Measurements from ENCODE around the gene MED22. TPM values are rescaled to one million over a fixed set of nuclear protein-coding genes. Genes with fewer than 3 reads are reported as not detected.

Gene MED22
- total RNA-seq, 1 donor from 2014 or later = 32.9 TPM

DNA sequence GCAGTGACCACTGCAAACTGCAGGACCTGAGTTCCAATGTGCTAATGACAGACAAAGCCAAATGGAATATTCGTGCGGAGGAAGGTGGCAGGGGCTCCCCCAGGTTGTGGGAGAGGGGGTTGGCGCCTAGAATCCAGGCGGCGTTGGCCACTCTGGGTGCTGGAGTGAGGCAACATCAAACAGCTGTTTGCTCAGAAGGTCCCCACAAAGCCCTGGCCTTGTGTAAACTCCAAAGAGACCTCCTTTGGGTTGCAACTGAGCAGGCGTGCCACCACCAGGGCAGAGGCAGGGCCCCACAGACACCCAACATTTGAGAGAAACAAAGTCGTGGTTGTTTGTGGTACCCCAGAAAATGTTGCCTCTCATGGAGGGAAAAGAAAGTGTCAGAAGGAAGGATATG, 42.8 kb upstream of the MED22 start:
- Histone ChIP-seq H3K9me3 (no peaks in the 10 kb centered on the region), H3K27ac (no peak overlapping the region), H3K36me3 (no peaks in the 10 kb centered on the region), H3K4me3 (no peak overlapping the region), H3K4me1 (no peaks in the 10 kb centered on the region), H3K27me3 (no peaks in the 10 kb centered on the region)
- DNase-seq (ENCODE audit: extremely low spot score in 2 of 2) = no peak
- TF ChIP-seq POLR2AphosphoS5 (IDR thresholded peaks at IDR 0.05; ENCODE audit: insufficient read depth in 1 of 2, low read depth in 1 of 2) = no peak
- TF ChIP-seq, protein P1, sequence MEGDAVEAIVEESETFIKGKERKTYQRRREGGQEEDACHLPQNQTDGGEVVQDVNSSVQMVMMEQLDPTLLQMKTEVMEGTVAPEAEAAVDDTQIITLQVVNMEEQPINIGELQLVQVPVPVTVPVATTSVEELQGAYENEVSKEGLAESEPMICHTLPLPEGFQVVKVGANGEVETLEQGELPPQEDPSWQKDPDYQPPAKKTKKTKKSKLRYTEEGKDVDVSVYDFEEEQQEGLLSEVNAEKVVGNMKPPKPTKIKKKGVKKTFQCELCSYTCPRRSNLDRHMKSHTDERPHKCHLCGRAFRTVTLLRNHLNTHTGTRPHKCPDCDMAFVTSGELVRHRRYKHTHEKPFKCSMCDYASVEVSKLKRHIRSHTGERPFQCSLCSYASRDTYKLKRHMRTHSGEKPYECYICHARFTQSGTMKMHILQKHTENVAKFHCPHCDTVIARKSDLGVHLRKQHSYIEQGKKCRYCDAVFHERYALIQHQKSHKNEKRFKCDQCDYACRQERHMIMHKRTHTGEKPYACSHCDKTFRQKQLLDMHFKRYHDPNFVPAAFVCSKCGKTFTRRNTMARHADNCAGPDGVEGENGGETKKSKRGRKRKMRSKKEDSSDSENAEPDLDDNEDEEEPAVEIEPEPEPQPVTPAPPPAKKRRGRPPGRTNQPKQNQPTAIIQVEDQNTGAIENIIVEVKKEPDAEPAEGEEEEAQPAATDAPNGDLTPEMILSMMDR (IDR thresholded peaks at IDR 0.05) = no peak
- no peak for TF ChIP-seq POLR2A (IDR thresholded peaks at IDR 0.05)
- intact Hi-C loops (cut with DNase I) = no loop called here

DNA sequence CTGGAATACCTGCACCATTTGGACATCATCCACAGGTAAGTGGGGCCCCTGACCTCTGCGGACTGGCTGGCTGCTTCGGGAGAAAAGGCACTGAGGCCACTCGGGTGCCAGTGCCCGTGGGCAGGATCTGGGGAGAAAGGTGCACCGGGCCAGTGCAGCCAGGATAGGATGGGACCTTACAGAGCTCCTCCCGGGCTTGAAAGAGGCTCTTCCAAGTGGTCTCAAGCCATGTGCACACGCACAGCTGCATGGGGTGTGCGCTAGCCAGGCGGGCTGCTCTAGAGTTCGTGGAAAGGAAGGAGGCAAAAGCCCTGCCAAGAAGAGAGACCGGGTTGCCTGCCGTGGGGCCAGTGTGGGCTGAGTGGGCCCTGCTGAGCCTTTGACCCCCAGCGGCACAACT, 41.6 kb upstream of the MED22 start:
- no peak for DNase-seq (ENCODE audit: extremely low spot score in 2 of 2)
- Histone ChIP-seq H3K27ac (no peak overlapping the region), H3K4me3 (no peak overlapping the region), H3K27me3 (no peaks in the 10 kb centered on the region), H3K9me3 (no peaks in the 10 kb centered on the region), H3K4me1 (no peaks in the 10 kb centered on the region), H3K36me3 (no peaks in the 10 kb centered on the region)
- intact Hi-C loops (cut with DNase I) = no loop called here
- TF ChIP-seq POLR2AphosphoS5 (IDR thresholded peaks at IDR 0.05; ENCODE audit: insufficient read depth in 1 of 2, low read depth in 1 of 2) (no peak), POLR2A (IDR thresholded peaks at IDR 0.05) (no peak)
- TF ChIP-seq, protein P1 (IDR thresholded peaks at IDR 0.05) = no peak

DNA sequence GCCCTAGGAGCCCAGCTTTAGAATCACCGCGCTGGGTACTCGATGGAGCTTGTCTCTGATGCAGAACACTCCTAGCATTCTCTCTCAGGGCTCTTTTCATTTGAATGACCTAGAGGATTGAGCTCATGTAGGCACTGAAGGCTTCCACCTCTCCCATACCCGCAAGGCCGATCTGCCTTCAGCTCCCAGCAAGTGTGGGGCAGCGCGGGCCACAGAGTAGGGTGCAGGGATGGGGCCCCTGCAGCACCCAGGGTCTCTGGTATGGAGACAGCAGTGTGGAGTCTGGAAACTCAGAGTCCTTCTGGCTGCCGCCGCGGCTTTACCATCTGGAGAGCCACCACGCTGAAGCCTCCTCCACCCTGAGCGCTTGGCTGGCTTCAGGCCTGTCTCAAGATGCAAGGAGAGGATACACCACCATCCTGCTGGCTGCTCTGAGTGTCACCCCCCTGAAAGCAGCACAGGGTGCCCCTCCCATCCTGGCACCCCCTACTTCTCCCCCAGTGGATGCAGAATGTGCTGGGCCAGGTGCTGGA, 41.2 kb upstream of the MED22 start:
- TF ChIP-seq, protein P1 (IDR thresholded peaks at IDR 0.05) = no peak
- TF ChIP-seq POLR2A (IDR thresholded peaks at IDR 0.05) (no peak), POLR2AphosphoS5 (IDR thresholded peaks at IDR 0.05; ENCODE audit: insufficient read depth in 1 of 2, low read depth in 1 of 2) (no peak)
- intact Hi-C loops (cut with DNase I) = no loop called here
- H3K27me3 ChIP-seq = no peaks in the 10 kb centered on the region
- no peaks in the 10 kb centered on the region for H3K36me3 ChIP-seq
- no peak overlapping the region for H3K27ac ChIP-seq
- H3K4me3 ChIP-seq = no peak overlapping the region
- H3K9me3 ChIP-seq = no peaks in the 10 kb centered on the region
- no peak for DNase-seq (ENCODE audit: extremely low spot score in 2 of 2)
- no peaks in the 10 kb centered on the region for H3K4me1 ChIP-seq

DNA sequence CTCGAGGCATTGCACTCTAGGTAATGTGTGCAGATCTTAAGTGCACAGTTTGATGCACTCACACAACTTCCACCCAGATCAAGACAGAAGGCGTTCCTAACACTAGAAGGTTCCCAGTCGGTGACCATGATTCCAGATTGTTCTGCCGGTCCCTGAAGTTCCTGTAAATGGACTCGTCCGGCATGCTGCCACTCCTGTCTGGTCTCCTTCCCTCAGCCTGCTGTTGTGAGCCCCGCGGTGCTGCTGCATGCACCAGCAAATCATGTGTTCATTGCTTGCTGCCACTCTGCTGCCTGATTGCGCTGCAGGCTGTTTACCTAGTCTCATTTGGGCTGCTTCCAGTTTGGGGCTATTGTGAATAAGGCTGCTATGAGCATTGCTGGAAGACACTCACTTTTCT, 39.7 kb upstream of the MED22 start:
- H3K27ac ChIP-seq = no peak overlapping the region
- no peak overlapping the region for H3K4me3 ChIP-seq
- intact Hi-C loops (cut with DNase I) = no loop called here
- no peak for DNase-seq (ENCODE audit: extremely low spot score in 2 of 2)
- H3K9me3 ChIP-seq = no peaks in the 10 kb centered on the region
- no peaks in the 10 kb centered on the region for H3K36me3 ChIP-seq
- no peaks in the 10 kb centered on the region for H3K27me3 ChIP-seq
- H3K4me1 ChIP-seq = no peaks in the 10 kb centered on the region
- no peak for TF ChIP-seq POLR2A (IDR thresholded peaks at IDR 0.05)
- TF ChIP-seq, protein P1 (IDR thresholded peaks at IDR 0.05) = no peak
- no peak for TF ChIP-seq POLR2AphosphoS5 (IDR thresholded peaks at IDR 0.05; ENCODE audit: insufficient read depth in 1 of 2, low read depth in 1 of 2)

DNA sequence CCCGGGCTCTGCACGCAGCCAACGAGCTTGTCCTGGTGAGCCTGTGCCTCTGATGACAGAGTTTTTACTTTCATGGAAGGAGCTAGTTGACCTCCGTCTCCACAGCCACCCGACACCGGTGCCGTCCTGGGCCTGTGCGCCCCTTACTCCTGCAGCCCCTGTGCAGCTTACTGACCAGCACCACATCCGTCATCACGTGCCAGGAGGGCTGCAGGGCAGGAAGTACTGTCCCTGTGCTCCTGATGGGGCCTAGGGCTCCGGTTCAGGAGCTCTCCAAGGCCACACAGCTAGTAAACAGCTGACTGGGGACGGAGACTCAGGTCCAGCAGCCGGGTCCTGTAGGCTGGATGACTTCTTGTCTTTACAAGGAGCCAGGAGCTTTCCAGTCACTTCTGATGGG, 38.4 kb upstream of the MED22 start:
- intact Hi-C loops (cut with DNase I) = no loop called here
- no peak for DNase-seq (ENCODE audit: extremely low spot score in 2 of 2)
- Histone ChIP-seq H3K9me3 (no peaks in the 10 kb centered on the region), H3K27me3 (no peaks in the 10 kb centered on the region), H3K4me1 (no peaks in the 10 kb centered on the region), H3K36me3 (no peaks in the 10 kb centered on the region), H3K27ac (no peak overlapping the region), H3K4me3 (no peak overlapping the region)
- TF ChIP-seq POLR2A (IDR thresholded peaks at IDR 0.05) (no peak), POLR2AphosphoS5 (IDR thresholded peaks at IDR 0.05; ENCODE audit: insufficient read depth in 1 of 2, low read depth in 1 of 2) (no peak)
- TF ChIP-seq, protein P1 (IDR thresholded peaks at IDR 0.05) = no peak
